HepG2 (cell line): Measurements from ENCODE around the gene SPAG4. TPM values are rescaled to one million over a fixed set of nuclear protein-coding genes. Genes with fewer than 3 reads are reported as not detected.

ENCODE experiments used
- ATF4 ChIP-seq, 2 experiments: fragments of 450-650 bp in 1 of 2; sonication (generic) in 1 of 2; formaldehyde crosslinking; IDR thresholded peaks; 2 replicates each; pipeline versions ENCODE4 v1.5.0 to v1.8.0; 2020 to 2022; ENCODE audit warnings: mild to moderate bottlenecking in 1 of 2, missing genetic modification reagents in 1 of 2
- FUBP1 ChIP-seq: sonication (generic); formaldehyde crosslinking; IDR thresholded peaks from 2 replicates; pipeline ENCODE4 v1.5.1; 2020; ENCODE audit warnings: missing genetic modification reagents, mild to moderate bottlenecking, borderline replicate concordance
- GPBP1L1 ChIP-seq: sonication (generic); formaldehyde crosslinking; IDR thresholded peaks from 2 replicates; pipeline ENCODE4 v1.5.0; 2020; ENCODE audit warnings: mild to moderate bottlenecking, missing genetic modification reagents
- KDM2A ChIP-seq: sonication (generic); formaldehyde crosslinking; IDR thresholded peaks from 2 replicates; pipeline ENCODE4 v1.4.0; 2020; ENCODE audit warnings: low read depth, missing genetic modification reagents, borderline replicate concordance
- NR2F1 ChIP-seq, 2 experiments: fragments of 450-650 bp in 1 of 2; formaldehyde crosslinking in 1 of 2; IDR thresholded peaks; 2 replicates each; pipeline versions ENCODE4 v1.5.0 to v1.6.1; 2016 to 2020; ENCODE audit warnings: mild to moderate bottlenecking in 1 of 2, missing compliant biosample characterization in 1 of 2, missing genetic modification reagents in 1 of 2, moderate library complexity in 1 of 2
- TCF7L2 ChIP-seq: IDR thresholded peaks from 2 replicates; pipeline ENCODE4 v1.6.1; 2011; ENCODE audit warnings: mild to moderate bottlenecking, low read depth, low read length, moderate library complexity
- TFDP1 ChIP-seq: IDR thresholded peaks from 2 replicates; pipeline ENCODE4 v1.6.1; 2016; ENCODE audit warnings: missing compliant biosample characterization, missing genetic modification reagents, borderline replicate concordance
- ZMYM2 ChIP-seq: sonication (generic); formaldehyde crosslinking; IDR thresholded peaks from 2 replicates; pipeline ENCODE4 v1.8.0; 2022; ENCODE audit warnings: mild to moderate bottlenecking, missing genetic modification reagents
- polyA plus RNA-seq, 8 experiments: library from polyadenylated mRNA; depleted of rRNA in 3 of 8; stranded (reverse) in 7 of 8; unstranded in 1 of 8; fragments of >200 nt; fragmentation: Illumina TruSeq in 4 of 8; extraction: Trizol in 4 of 8; gene quantifications; 2 replicates each; pipeline versions ENCODE4 v1.2.1 to v1.2.3, GENCODE V29; 2011 to 2016; ENCODE audit warnings: low read depth in 4 of 8, missing spikeins in 1 of 8, mixed read lengths in 1 of 8; ENCODE audit not compliant: insufficient read depth in 1 of 8
- total RNA-seq, 5 experiments: library from RNA; depleted of rRNA; stranded (reverse); fragments of >200 nt; fragmentation: Illumina TruSeq; extraction: Trizol; gene quantifications; 2 replicates each; pipeline ENCODE4 v1.2.3, GENCODE V29; 2016; ENCODE audit warnings: low read depth in 1 of 5

SPAG4 gene
- total and polyA plus RNA-seq, 2 of the 13 experiments (the other 11 are each of a cell fraction or from before 2014, with no cell fraction given): 5.8 to 137 TPM

GRCh38 chr20:35603695-35604448 lies 11.8 kb upstream of the SPAG4 start (continued):
- TF ChIP-seq FUBP1 (CRISPR knock-in tag): no peak
- no peak for TF ChIP-seq ATF4 (CRISPR knock-in tag; IDR thresholded peaks at IDR 0.05)
- TF ChIP-seq TFDP1 (CRISPR knock-in tag): no peak
- TF ChIP-seq GPBP1L1 (CRISPR knock-in tag): no peak
- 0 out of 2 replicates have a peak, but pooled peaks have one; percentile 13 for TF ChIP-seq KDM2A (CRISPR knock-in tag)
- TF ChIP-seq ZMYM2: peak; percentile 49; the same call in 1 of the 2 replicates
- no peak for TF ChIP-seq TCF7L2
- TF ChIP-seq NR2F1 (CRISPR knock-in tag; IDR thresholded peaks at IDR 0.05): peak in 1 of 2 experiments; percentile 70; a peak in 2 of 4 replicates
